Measurements from ENCODE around the gene METAP1D.

GRCh38 chr2:171957061-171957460 lies 42.7 kb upstream of the METAP1D start:
- no peak for TF ChIP-seq CTCF (IDR thresholded peaks at IDR 0.05)
- TF ChIP-seq SIN3A (IDR thresholded peaks at IDR 0.05; ENCODE audit: borderline replicate concordance, insufficient read depth, low read depth, low read length) = no peak
- no peak for TF ChIP-seq TCF7L2 (IDR thresholded peaks at IDR 0.05; ENCODE audit: low read depth, low read length)
- TF ChIP-seq REST (IDR thresholded peaks at IDR 0.05; ENCODE audit: insufficient read depth in 1 of 2, low read depth in 2 of 2, low read length in 1 of 2) = no peak

All from Panc1 (cell line).